ENCODE measurements around the gene CLOCK.

DNA sequence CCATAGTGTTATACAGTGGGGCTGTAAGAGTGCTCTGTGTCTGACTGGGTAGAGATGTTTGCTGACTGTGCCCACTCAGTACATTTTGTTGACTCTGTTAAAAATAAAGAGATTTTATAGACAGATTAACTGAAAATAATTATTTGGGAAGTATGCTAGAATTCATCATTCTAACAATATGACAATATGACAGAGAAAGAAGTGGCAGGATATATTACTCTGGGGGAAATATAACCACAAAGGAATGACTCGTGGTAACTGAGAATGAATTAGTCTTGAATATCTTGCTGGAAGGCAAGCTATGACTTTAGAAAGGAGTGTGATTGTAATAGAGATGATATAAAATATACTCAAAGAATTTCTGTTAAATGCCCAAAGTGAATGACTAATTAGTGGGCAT is 104.2 kb downstream of the CLOCK start:
- TF ChIP-seq CEBPB (IDR thresholded peaks at IDR 0.05) (no peak), EP300 (IDR thresholded peaks at IDR 0.05; ENCODE audit: borderline replicate concordance) (no peak)

Data from Ishikawa (cell line).